Left lung (tissue), 10 donors: ENCODE results near the gene ARHGAP5. TPM values are rescaled to one million over a fixed set of nuclear protein-coding genes. Genes with fewer than 3 reads are reported as not detected.

ENCODE experiments used
- ATAC-seq: fragments of 200-7000 bp; cut with Tn5 transposase; one replicate; pipeline ENCODE4 v1.9.1; 2020; ENCODE audit warnings: moderate library complexity
- DNase-seq, 4 donors: peaks; one replicate each; pipeline ENCODE4 v3.0.0-alpha.2; 2013 to 2020
- H3K27ac ChIP-seq, 2 donors: fragments of 200-600 bp; sonication (generic) in 1 of 2; one replicate each; pipeline versions ENCODE4 v1.5.0 to v1.8.0; 2020 to 2021
- H3K27me3 ChIP-seq, 2 donors: fragments of 200-600 bp; sonication (generic) in 1 of 2; one replicate each; pipeline versions ENCODE4 v1.5.0 to v1.8.0; 2020 to 2021
- H3K36me3 ChIP-seq, 2 donors: fragments of 200-600 bp; sonication (generic) in 1 of 2; one replicate each; pipeline versions ENCODE4 v1.5.0 to v1.8.0; 2020 to 2021
- H3K4me1 ChIP-seq, 2 donors: fragments of 200-600 bp; one replicate each; pipeline ENCODE4 v1.8.0; 2021
- H3K4me3 ChIP-seq, 2 donors: fragments of 200-600 bp; sonication (generic) in 1 of 2; one replicate each; pipeline versions ENCODE4 v1.5.0 to v1.8.0; 2020 to 2021; ENCODE audit warnings: mild to moderate bottlenecking in 1 of 2
- H3K9me3 ChIP-seq, 2 donors: fragments of 200-600 bp; sonication (generic) in 1 of 2; one replicate each; pipeline versions ENCODE4 v1.5.0 to v1.8.0; 2020 to 2021
- CTCF ChIP-seq, 2 donors: fragments of 200-600 bp; sonication (generic) in 1 of 2; IDR thresholded peaks; one replicate each; pipeline versions ENCODE4 v1.5.0 to v1.8.0; 2021; ENCODE audit warnings: antibody characterized with exemption in 2 of 2
- intact Hi-C, 2 donors: fragments of 100-400 bp; cut with DNase I; formaldehyde crosslinking; loops; one replicate each; pipeline versions ENCODE4 v1.11.2 to v1.14.2; 2022
- polyA plus RNA-seq, 6 donors: library from polyadenylated mRNA; unstranded; fragments of 120-200 nt; gene quantifications; one replicate each; pipeline ENCODE4 v1.2.1, GENCODE V29; 2013; ENCODE audit not compliant: insufficient read length in 6 of 6
- total RNA-seq, 2 donors: library from RNA; stranded (reverse); fragmentation: NEBNext Ultra II Directional; extraction: Animal tissue kit (Norgen Biotek cat#: 25700); gene quantifications; one replicate each; pipeline ENCODE4 v1.2.1, GENCODE V29; 2021
- donor health status: DM: no; HTN: yes; CAD: no.
- donor health status: DM: no; HTN: no; CAD: no.

ARHGAP5 gene
- total and polyA plus RNA-seq, 8 donors: 74.4 to 103 (median 91.4) TPM

DNA sequence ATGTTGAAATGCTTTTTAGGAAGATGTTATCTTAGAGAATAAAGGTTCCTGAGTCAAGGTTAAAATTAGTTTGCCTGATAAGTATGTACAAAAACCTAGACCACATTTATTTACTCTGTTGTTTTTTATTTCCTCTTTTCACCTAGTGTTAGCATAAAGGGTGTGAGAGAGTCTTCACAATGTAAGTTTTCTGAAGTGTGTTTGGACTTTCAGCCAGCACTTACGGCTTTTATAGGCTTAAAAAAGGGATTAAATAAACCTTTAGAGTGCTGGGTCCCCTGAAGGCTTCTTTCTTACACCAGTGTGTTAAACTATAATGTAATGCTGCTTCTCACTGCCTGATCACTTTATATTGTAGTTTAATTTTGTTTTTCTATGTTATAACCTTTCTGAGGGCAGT, 27.2 kb downstream of the ARHGAP5 start:
- no peaks in the 10 kb centered on the region for H3K27me3 ChIP-seq
- H3K4me3 ChIP-seq: no peak overlapping the region
- peak overlapping the region in 1 of 2 donors; percentile 15 for H3K27ac ChIP-seq
- ATAC-seq: peak; percentile 58
- DNase-seq: no peak
- no peaks in the 10 kb centered on the region for H3K9me3 ChIP-seq
- TF ChIP-seq CTCF (IDR thresholded peaks at IDR 0.05): no peak
- H3K36me3 ChIP-seq: peaks cover 0 to 4% of the 10 kb centered on the region in 2 donors
- peaks cover 0 to 28% of the 10 kb centered on the region in 2 donors for H3K4me1 ChIP-seq
- intact Hi-C loops: no loop called here

- Histone ChIP-seq H3K27me3 (no peaks in the 10 kb centered on the region), H3K4me3 (no peak overlapping the region), H3K36me3 (peaks cover 0 to 4% of the 10 kb centered on the region in 2 donors), H3K4me1 (peaks cover 0 to 28% of the 10 kb centered on the region in 2 donors), H3K27ac (peak overlapping the region in 1 of 2 donors; percentile 15), H3K9me3 (no peaks in the 10 kb centered on the region)
- DNase-seq (no peak), ATAC-seq (no peak)
- intact Hi-C loops: no loop called here
- TF ChIP-seq CTCF (IDR thresholded peaks at IDR 0.05): no peak
These were observed 27.7 kb downstream of the ARHGAP5 start for GRCh38 chr14:32104803-32105202.

DNA sequence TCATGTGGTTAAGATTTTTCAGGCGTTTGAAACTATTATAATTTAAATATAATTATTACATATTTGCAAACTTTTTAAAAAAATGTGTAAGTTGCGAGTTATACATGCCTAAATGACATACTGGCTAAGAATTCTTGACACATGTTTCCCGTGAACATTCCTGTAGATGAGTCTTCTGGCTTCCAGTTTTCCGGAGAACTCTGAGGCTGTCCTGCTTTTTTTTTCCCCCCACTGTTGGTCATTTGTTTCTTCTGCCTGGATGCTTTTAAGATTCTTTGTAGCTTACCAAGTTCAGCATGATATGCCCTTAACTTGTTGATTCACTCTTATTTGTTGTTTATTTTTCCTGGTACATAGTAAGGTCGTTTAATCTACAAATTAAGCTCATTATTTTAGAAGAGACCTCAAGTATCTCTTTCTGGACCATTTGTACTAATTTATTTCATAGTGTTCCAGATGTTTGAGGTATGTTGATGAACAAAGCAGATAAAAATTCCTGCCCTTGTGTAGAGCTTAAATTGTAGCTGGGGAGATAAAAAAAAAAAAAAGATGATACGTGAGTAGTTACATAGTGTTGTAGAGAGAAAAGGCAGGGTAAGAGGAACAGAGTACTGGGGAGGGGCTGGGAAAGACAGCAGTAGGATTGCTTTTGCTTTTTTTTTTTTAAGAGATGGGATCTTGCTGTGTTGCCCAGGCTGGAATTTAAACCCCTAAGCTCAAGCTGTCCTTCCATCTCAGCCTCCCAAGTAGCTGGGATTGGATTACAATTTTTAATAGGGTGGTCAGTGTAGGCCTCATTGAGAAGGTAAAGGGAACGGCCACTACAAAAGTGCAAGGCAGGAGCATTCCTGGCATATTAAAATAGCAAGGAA, 32.8 kb downstream of the ARHGAP5 start:
- ATAC-seq (no peak), DNase-seq (no peak)
- Histone ChIP-seq H3K27ac (no peak overlapping the region), H3K36me3 (no peaks in the 10 kb centered on the region), H3K27me3 (no peaks in the 10 kb centered on the region), H3K9me3 (no peaks in the 10 kb centered on the region), H3K4me3 (no peak overlapping the region), H3K4me1 (peaks cover 0 to 2% of the 10 kb centered on the region in 2 donors)
- no peak for TF ChIP-seq CTCF (IDR thresholded peaks at IDR 0.05)
- intact Hi-C loops: no loop called here

DNA sequence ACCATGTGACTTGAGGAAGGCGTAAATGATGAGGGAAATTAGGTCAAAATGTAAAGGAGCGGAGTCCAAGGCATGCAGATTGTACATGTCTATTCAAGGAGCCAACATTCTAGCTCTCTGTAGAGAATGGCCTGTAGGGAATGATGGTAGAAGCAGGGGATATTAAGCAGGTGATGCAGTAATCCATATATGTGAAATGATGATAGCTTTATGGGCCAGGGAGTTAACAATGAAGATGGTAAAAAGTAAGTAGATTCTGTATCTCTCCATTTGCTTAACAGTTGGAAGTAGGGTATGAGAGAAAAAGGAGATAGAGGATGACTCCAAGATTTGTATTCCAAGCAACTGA, 33.4 kb downstream of the ARHGAP5 start:
- no peak for ATAC-seq
- no peaks in the 10 kb centered on the region for H3K36me3 ChIP-seq
- no peaks in the 10 kb centered on the region for H3K27me3 ChIP-seq
- no peak for TF ChIP-seq CTCF (IDR thresholded peaks at IDR 0.05)
- H3K4me3 ChIP-seq: no peak overlapping the region
- no peak for DNase-seq
- H3K9me3 ChIP-seq: no peaks in the 10 kb centered on the region
- intact Hi-C loops: no loop called here
- no peak overlapping the region for H3K27ac ChIP-seq
- H3K4me1 ChIP-seq: no peaks in the 10 kb centered on the region

- intact Hi-C loops: no loop called here
- H3K36me3 ChIP-seq: peaks cover 0 to 8% of the 10 kb centered on the region in 2 donors
- no peaks in the 10 kb centered on the region for H3K9me3 ChIP-seq
- no peaks in the 10 kb centered on the region for H3K27me3 ChIP-seq
- no peak overlapping the region for H3K4me3 ChIP-seq
- ATAC-seq: no peak
- no peak for DNase-seq
- TF ChIP-seq CTCF (IDR thresholded peaks at IDR 0.05): no peak
- H3K4me1 ChIP-seq: no peaks in the 10 kb centered on the region
- no peak overlapping the region for H3K27ac ChIP-seq
These were observed 44.4 kb downstream of the ARHGAP5 start for GRCh38 chr14:32121536-32121935.
